Bronchial epithelial cell (primary cell): ENCODE data around the gene PPP1R7. TPM values are rescaled to one million over a fixed set of nuclear protein-coding genes. Genes with fewer than 3 reads are reported as not detected.

Source experiments
- DNase-seq: peaks from one replicate; pipeline ENCODE4 v3.0.0-alpha.2; 2010; ENCODE audit warnings: low read depth
- FAIRE-seq: peaks from 2 replicates; lab custom pipeline; 2011; peaks lifted over from hg19 to GRCh38; lab: Jason Lieb, UNC
- H3K27me3 ChIP-seq: 2 replicates; pipeline ENCODE4 v1.5.1; 2011; ENCODE audit warnings: low read length; ENCODE audit not compliant: control insufficient read depth, insufficient read depth
- H3K36me3 ChIP-seq: 2 replicates; pipeline ENCODE4 v1.5.1; 2011; ENCODE audit warnings: low read length; ENCODE audit not compliant: control insufficient read depth, insufficient read depth
- H3K4me3 ChIP-seq: 2 replicates; pipeline ENCODE4 v1.5.1; 2011; ENCODE audit warnings: mild to moderate bottlenecking, low read depth, low read length, control low read depth
- total RNA-seq: library from RNA; depleted of rRNA; stranded (reverse); fragments of >200 nt; gene quantifications from 2 replicates; pipeline ENCODE4 v1.2.1, GENCODE V29; 2014
- TF ChIP-seq, protein P1 (sequence below): IDR thresholded peaks from 2 replicates; pipeline ENCODE4 v1.5.1; 2011; ENCODE audit warnings: mild to moderate bottlenecking, moderate library complexity, low read length, control low read depth, inconsistent platforms; ENCODE audit not compliant: insufficient read depth, severe bottlenecking

PPP1R7 gene
- total RNA-seq, 1 donor from 2014 or later = 32.4 TPM

DNA sequence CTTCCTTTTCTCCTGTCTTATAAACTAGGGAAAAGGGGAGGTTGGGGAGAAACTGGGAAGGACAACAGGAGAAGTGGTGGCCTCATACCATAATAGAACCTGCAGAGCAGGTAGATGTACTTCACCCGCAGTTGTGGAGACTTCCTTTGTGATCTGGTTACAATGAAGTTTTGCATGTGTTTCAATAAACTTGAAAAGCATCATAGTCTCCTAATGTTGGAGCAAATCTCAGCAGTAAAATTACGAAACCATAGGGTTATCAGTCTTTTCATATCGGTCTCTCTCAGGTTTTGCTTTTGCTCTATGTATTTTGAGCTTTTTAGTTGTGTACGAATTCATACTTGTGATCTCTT lies 68.7 kb downstream of the PPP1R7 start:
- DNase-seq = no peak
- no peaks in the 10 kb centered on the region for H3K36me3 ChIP-seq
- H3K27me3 ChIP-seq = peaks cover 2% of the 10 kb centered on the region
- TF ChIP-seq, protein P1, sequence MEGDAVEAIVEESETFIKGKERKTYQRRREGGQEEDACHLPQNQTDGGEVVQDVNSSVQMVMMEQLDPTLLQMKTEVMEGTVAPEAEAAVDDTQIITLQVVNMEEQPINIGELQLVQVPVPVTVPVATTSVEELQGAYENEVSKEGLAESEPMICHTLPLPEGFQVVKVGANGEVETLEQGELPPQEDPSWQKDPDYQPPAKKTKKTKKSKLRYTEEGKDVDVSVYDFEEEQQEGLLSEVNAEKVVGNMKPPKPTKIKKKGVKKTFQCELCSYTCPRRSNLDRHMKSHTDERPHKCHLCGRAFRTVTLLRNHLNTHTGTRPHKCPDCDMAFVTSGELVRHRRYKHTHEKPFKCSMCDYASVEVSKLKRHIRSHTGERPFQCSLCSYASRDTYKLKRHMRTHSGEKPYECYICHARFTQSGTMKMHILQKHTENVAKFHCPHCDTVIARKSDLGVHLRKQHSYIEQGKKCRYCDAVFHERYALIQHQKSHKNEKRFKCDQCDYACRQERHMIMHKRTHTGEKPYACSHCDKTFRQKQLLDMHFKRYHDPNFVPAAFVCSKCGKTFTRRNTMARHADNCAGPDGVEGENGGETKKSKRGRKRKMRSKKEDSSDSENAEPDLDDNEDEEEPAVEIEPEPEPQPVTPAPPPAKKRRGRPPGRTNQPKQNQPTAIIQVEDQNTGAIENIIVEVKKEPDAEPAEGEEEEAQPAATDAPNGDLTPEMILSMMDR = no peak
- H3K4me3 ChIP-seq = no peak overlapping the region
- no peak for FAIRE-seq

DNA sequence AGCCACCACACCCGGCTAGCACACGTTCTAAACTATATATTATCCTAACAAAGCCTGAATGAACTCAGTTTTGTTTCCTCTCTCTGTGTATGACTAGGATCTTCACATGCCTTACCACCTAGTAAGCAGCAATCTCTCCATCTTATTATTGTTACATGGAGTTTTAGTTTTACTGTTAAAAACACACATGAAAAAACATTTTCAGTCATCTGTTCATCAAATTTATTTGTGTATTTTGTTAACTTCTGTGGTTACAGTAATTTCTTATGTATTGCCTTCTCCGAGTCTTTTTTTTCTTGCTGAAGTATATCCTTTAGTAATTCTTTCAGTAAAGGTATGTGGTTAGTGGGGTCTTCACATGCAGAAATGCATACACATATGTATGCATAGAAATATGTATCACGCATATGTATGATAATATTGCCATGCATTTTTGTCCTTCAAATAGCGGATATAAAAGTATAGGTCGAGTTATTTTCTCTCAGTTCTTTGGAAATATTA lies 69.6 kb downstream of the PPP1R7 start:
- DNase-seq (no peak), FAIRE-seq (no peak)
- no peak overlapping the region for H3K4me3 ChIP-seq
- no peaks in the 10 kb centered on the region for H3K36me3 ChIP-seq
- H3K27me3 ChIP-seq = peaks cover 2% of the 10 kb centered on the region
- TF ChIP-seq, protein P1 = no peak

DNA sequence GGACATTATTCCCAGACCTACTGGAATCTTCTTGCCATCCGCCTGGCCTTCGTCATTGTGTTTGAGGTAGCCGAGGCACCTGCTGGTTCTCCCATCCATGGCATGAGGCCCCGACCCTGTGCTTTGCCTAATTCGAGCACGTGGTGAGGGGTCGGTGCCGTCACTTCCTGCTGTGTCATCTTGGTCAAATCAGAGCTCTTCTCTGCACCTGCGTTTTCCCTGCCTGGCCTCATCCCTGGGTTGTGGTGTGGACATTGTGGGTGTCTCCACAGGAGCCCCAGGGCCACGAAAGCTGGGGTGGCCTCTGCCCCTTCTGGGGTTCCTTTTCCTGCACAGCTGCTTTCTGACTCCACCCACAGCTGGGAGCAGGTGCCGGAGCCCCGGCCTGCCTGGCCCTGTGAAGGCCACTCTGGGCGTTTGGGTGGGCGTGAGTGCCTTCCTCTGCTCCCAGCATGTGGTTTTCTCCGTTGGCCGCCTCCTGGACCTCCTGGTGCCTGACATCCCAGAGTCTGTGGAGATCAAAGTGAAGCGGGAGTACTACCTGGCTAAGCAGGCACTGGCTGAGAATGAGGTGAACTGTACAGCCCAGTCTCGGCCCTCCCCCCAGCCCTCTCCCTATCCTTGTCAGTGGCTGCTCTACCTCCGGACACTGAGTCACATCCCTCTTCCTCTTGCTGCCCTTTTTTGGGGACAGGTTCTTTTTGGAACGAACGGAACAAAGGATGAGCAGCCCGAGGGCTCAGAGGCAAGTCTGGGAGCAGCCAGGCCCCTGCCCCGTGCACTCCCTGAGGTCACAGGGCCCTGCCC lies 73.1 kb downstream of the PPP1R7 start:
- peak; percentile 47 for DNase-seq
- H3K36me3 ChIP-seq = peaks cover 12% of the 10 kb centered on the region
- H3K4me3 ChIP-seq = no peak overlapping the region
- TF ChIP-seq, protein P1 = no peak
- no peak for FAIRE-seq
- no peaks in the 10 kb centered on the region for H3K27me3 ChIP-seq

DNA sequence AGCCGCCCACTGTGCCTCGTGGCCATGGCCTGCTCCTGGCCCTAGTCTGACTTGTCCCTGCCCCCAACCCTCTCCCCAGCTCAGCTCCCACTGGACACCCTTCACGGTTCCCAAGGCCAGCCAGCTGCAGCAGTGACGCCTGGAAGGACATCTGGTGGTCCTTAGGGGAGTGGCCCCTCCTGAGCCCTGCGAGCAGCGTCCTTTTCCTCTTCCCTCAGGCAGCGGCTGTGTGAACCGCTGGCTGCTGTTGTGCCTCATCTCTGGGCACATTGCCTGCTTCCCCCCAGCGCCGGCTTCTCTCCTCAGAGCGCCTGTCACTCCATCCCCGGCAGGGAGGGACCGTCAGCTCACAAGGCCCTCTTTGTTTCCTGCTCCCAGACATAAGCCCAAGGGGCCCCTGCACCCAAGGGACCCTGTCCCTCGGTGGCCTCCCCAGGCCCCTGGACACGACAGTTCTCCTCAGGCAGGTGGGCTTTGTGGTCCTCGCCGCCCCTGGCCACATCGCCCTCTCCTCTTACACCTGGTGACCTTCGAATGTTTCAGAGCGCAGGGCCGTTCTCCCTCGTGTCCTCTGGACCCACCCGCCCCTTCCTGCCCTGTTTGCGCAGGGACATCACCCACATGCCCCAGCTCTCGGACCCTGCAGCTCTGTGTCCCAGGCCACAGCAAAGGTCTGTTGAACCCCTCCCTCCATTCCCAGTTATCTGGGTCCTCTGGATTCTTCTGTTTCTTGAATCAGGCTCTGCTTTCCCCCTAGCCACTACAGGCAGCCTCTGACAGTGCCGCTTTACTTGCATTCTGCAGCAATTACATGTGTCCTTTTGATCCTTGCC lies 74.0 kb downstream of the PPP1R7 start:
- TF ChIP-seq, protein P1 = no peak
- Histone ChIP-seq H3K36me3 (peaks cover 19% of the 10 kb centered on the region), H3K4me3 (no peak overlapping the region), H3K27me3 (no peaks in the 10 kb centered on the region)
- DNase-seq = peak; percentile 25
- FAIRE-seq = no peak

DNA sequence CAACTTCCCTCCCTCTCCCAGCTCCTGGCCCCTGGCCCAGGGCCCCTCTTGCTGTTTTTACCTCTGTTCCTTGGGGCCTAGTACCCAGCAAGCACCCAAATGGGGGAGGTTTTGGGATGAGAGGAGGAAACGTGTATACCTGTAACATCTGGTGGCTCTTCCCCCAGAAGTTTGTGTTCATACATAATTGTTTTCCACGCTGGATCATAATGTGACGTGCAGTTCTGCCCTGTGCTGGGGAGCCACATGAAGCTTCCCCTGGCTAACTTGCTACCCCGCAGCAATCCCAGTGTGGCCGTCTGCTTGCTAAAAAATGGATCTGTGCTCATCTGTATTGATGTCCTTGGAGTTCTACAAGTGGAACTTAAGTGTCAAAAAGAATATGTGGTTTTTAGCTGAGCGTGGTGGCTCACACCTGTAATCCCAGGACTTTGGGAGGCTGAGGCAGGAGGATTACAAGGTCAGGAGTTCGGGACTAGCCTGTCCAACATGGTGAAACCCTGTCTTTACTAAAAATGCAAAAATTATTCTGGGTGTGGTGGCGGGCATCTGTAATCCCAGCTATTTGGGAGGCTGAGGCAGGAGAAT lies 74.7 kb downstream of the PPP1R7 start:
- Histone ChIP-seq H3K36me3 (peaks cover 23% of the 10 kb centered on the region), H3K27me3 (no peaks in the 10 kb centered on the region), H3K4me3 (no peak overlapping the region)
- FAIRE-seq = no peak
- TF ChIP-seq, protein P1 = no peak
- DNase-seq = no peak
